C1 segment of cervical spinal cord (tissue), 14 donors: Measurements from ENCODE around the gene EIF4G3.
"Not testable (repeated sequence)": the region's sequence is repeated elsewhere in the genome, so short reads cannot be mapped to it uniquely, and the experiment has no call there.

Experiments used
- DNase-seq, 14 donors: peaks; one replicate each; lab custom pipeline; 2025; lab: John Stamatoyannopoulos, UW

The EIF4G3 gene

GRCh38 chr1:21030181-21030580, 146.5 kb downstream of the EIF4G3 start:
- no peak for DNase-seq

- DNase-seq = no peak
Measured at GRCh38 chr1:21028520-21029145, 148.1 kb downstream of the EIF4G3 start.

GRCh38 chr1:21027805-21028204, 148.9 kb downstream of the EIF4G3 start:
- DNase-seq = no peak

GRCh38 chr1:21024918-21025317, 151.8 kb downstream of the EIF4G3 start:
- no peak for DNase-seq

GRCh38 chr1:21024136-21024896, 152.4 kb downstream of the EIF4G3 start:
- DNase-seq = not testable (repeated sequence)

- DNase-seq = peak in 2 of 14 donors; percentile 1 to 9
Measured at GRCh38 chr1:21022279-21023040, 154.2 kb downstream of the EIF4G3 start.

- no peak for DNase-seq
Measured at GRCh38 chr1:21021311-21021710, 155.4 kb downstream of the EIF4G3 start.

GRCh38 chr1:21020151-21020550, 156.5 kb downstream of the EIF4G3 start:
- DNase-seq = no peak

- no peak for DNase-seq
Measured at GRCh38 chr1:21018673-21019072, 158.0 kb downstream of the EIF4G3 start.

- DNase-seq = no peak
Measured at GRCh38 chr1:21013510-21013909, 163.2 kb downstream of the EIF4G3 start.

- no peak for DNase-seq
Measured at GRCh38 chr1:21012937-21013336, 163.8 kb downstream of the EIF4G3 start.

GRCh38 chr1:21007876-21008275, 168.8 kb downstream of the EIF4G3 start:
- no peak for DNase-seq

- no peak for DNase-seq
Measured at GRCh38 chr1:21005466-21006239, 171.0 kb downstream of the EIF4G3 start.

GRCh38 chr1:21003281-21004045, 173.2 kb downstream of the EIF4G3 start:
- DNase-seq = no peak

GRCh38 chr1:21001042-21001441, 175.7 kb downstream of the EIF4G3 start:
- no peak for DNase-seq

- no peak for DNase-seq
Measured at GRCh38 chr1:21000245-21000594, 176.5 kb downstream of the EIF4G3 start.

GRCh38 chr1:20999525-21000244, 177.0 kb downstream of the EIF4G3 start:
- no peak for DNase-seq

- DNase-seq = no peak
Measured at GRCh38 chr1:20998826-20999225, 177.9 kb downstream of the EIF4G3 start.

GRCh38 chr1:20997602-20998224, 179.0 kb downstream of the EIF4G3 start:
- DNase-seq = no peak

GRCh38 chr1:20996554-20996953, 180.1 kb downstream of the EIF4G3 start:
- no peak for DNase-seq
